Spleen (tissue), 11 donors: ENCODE results near the gene JSRP1. TPM values are rescaled to one million over a fixed set of nuclear protein-coding genes. Genes with fewer than 3 reads are reported as not detected.

Experiments
- DNase-seq: peaks from one replicate; pipeline ENCODE4 v3.0.0-alpha.2; 2020
- H3K27ac ChIP-seq, 8 donors: fragments of 200-600 bp; sonication (generic) in 7 of 8; 1 replicate in 4 of 8; 2 replicates in 4 of 8; pipeline versions ENCODE4 v1.5.0 to v1.8.0; 2016 to 2021; ENCODE audit warnings: inconsistent platforms in 4 of 8, mild to moderate bottlenecking in 4 of 8, moderate library complexity in 1 of 8
- H3K27me3 ChIP-seq, 7 donors: fragments of 200-600 bp; sonication (generic) in 6 of 7; replicated peaks in 1 of 7; 1 replicate in 4 of 7; 2 replicates in 3 of 7; pipeline versions ENCODE4 v1.5.0 to v1.8.0; 2016 to 2021; ENCODE audit warnings: inconsistent platforms in 3 of 7, mild to moderate bottlenecking in 1 of 7
- H3K36me3 ChIP-seq, 6 donors: fragments of 200-600 bp; sonication (generic) in 5 of 6; 1 replicate in 4 of 6; 2 replicates in 2 of 6; pipeline versions ENCODE4 v1.5.0 to v1.8.0; 2016 to 2021; ENCODE audit warnings: inconsistent platforms in 2 of 6
- H3K4me1 ChIP-seq, 6 donors: fragments of 200-600 bp; sonication (generic) in 5 of 6; 1 replicate in 3 of 6; 2 replicates in 3 of 6; pipeline versions ENCODE4 v1.5.0 to v1.8.0; 2016 to 2021; ENCODE audit warnings: inconsistent platforms in 3 of 6
- H3K4me3 ChIP-seq, 8 donors: fragments of 200-600 bp; sonication (generic) in 7 of 8; 1 replicate in 4 of 8; 2 replicates in 4 of 8; pipeline versions ENCODE4 v1.5.0 to v1.8.0; 2016 to 2021; ENCODE audit warnings: inconsistent platforms in 4 of 8, mild to moderate bottlenecking in 4 of 8, moderate library complexity in 2 of 8
- H3K9me3 ChIP-seq, 8 donors: fragments of 200-600 bp; sonication (generic) in 7 of 8; 1 replicate in 4 of 8; 2 replicates in 4 of 8; pipeline versions ENCODE4 v1.5.0 to v1.8.0; 2016 to 2021; ENCODE audit warnings: inconsistent platforms in 4 of 8
- CTCF ChIP-seq, 11 experiments: fragments of 200-600 bp in 7 of 11; fragments of 450-650 bp in 4 of 11; sonication (generic) in 4 of 11; IDR thresholded peaks in 8 of 11; conservative IDR thresholded peaks in 3 of 11; 1 replicate in 7 of 11; 2 replicates in 4 of 11; pipeline versions ENCODE4 v1.4.0 to v1.8.0; 2016 to 2021; ENCODE audit warnings: antibody characterized with exemption in 11 of 11, inconsistent platforms in 4 of 11, mild to moderate bottlenecking in 1 of 11
- POLR2A ChIP-seq, 3 donors: fragments of 450-650 bp; IDR thresholded peaks; one replicate each; pipeline ENCODE4 v1.5.1; 2017; ENCODE audit warnings: antibody characterized with exemption in 3 of 3, mild to moderate bottlenecking in 1 of 3
- POLR2AphosphoS5 ChIP-seq, 3 donors: sonication (generic); formaldehyde crosslinking; IDR thresholded peaks; one replicate each; pipeline ENCODE4 v1.5.1; 2017; ENCODE audit warnings: antibody characterized with exemption in 3 of 3
- WGBS, 5 donors: extraction: QIAGEN DNeasy Blood & Tissue Kit in 3 of 5; methylation state at CpG; one replicate each; pipeline versions ENCODE4 v1.1.5 to v1.1.7; 2013 to 2018; 5-methylcytosine and 5-hydroxymethylcytosine counted together
- intact Hi-C: fragments of 100-400 bp; cut with DNase I; formaldehyde crosslinking; loops from one replicate; pipeline ENCODE4 v1.15.0; 2023; ENCODE audit warnings: low total_unique reads
- polyA plus RNA-seq, 3 donors: library from polyadenylated mRNA; stranded (reverse); fragments of 200-250 nt; gene quantifications; one replicate each; pipeline ENCODE4 v1.2.1, GENCODE V29; 2013
- total RNA-seq, 7 donors: library from RNA; depleted of rRNA in 3 of 7; stranded (reverse); fragments of >200 nt in 3 of 7; fragmentation: NEBNext Ultra II Directional in 4 of 7; extraction: Animal tissue kit (Norgen Biotek cat#: 25700) in 4 of 7; gene quantifications; one replicate each; pipeline versions ENCODE4 v1.1.0 to v1.2.1, GENCODE V29; 2016 to 2021
- donor health status: healthy with polysubstance abuse.
- donor health status: DM: no; HTN: no; CAD: no; lungs with moderate emphysema.
- donor health status: DM: no; HTN: no; CAD: no.
- donor health status: Bipolar disorder and iron deficiency.
- donor health status: healthy.
- donor health status: DM: no; HTN: no; CAD: no.
- donor health status: DM: yes; HTN: yes; CAD: no.

The JSRP1 gene
- total and polyA plus RNA-seq, 10 donors, result 1.2 to 4.8 (median 3.1) TPM

GRCh38 chr19:2252055-2252796 is 4.0 kb downstream of the JSRP1 start:
- Histone ChIP-seq H3K27me3 (peaks cover 11 to 52% (median 47%) of the 10 kb centered on the region in 7 donors), H3K4me1 (peaks cover 23 to 83% (median 56%) of the 10 kb centered on the region in 6 donors), H3K27ac (no peak overlapping the region), H3K4me3 (peak overlapping the region; percentile 4 to 71 (median 38)), H3K9me3 (no peaks in the 10 kb centered on the region), H3K36me3 (peaks cover 4 to 25% (median 15%) of the 10 kb centered on the region in 6 donors)
- TF ChIP-seq POLR2AphosphoS5 (IDR thresholded peaks at IDR 0.05) (no peak), CTCF (IDR thresholded peaks at IDR 0.05 in 8 of 11, conservative IDR thresholded peaks at IDR 0.05 in 3 of 11) (no peak), POLR2A (IDR thresholded peaks at IDR 0.05) (no peak)
- 5 to 13% (median 6%) methylated on average over 59 to 74 of the region's 74 CpGs for WGBS, 5 donors
- DNase-seq, result no peak
- intact Hi-C loops, result no loop called here

GRCh38 chr19:2251106-2252054 is 4.8 kb downstream of the JSRP1 start:
- intact Hi-C loops, result no loop called here
- Histone ChIP-seq H3K4me1 (peaks cover 23 to 80% (median 53%) of the 10 kb centered on the region in 6 donors), H3K9me3 (no peaks in the 10 kb centered on the region), H3K36me3 (peaks cover 7 to 33% (median 23%) of the 10 kb centered on the region in 6 donors), H3K27ac (no peak overlapping the region), H3K27me3 (peaks cover 11 to 52% (median 47%) of the 10 kb centered on the region in 7 donors), H3K4me3 (peak overlapping the region in 7 of 8 donors; percentile 26 to 71 (median 39))
- no peak for DNase-seq
- TF ChIP-seq POLR2A (IDR thresholded peaks at IDR 0.05) (no peak), CTCF (IDR thresholded peaks at IDR 0.05 in 8 of 11, conservative IDR thresholded peaks at IDR 0.05 in 3 of 11) (no peak), POLR2AphosphoS5 (IDR thresholded peaks at IDR 0.05) (no peak)
- WGBS, 5 donors, result 5 to 17% (median 7%) methylated on average over 31 to 125 of the region's 125 CpGs

GRCh38 chr19:2250766-2251105 is 5.5 kb downstream of the JSRP1 start:
- intact Hi-C loops, result no loop called here
- no peaks in the 10 kb centered on the region for H3K9me3 ChIP-seq
- peaks cover 11 to 52% (median 47%) of the 10 kb centered on the region in 7 donors for H3K27me3 ChIP-seq
- H3K4me1 ChIP-seq, result peaks cover 23 to 74% (median 50%) of the 10 kb centered on the region in 6 donors
- no peak for DNase-seq
- peaks cover 12 to 40% (median 30%) of the 10 kb centered on the region in 6 donors for H3K36me3 ChIP-seq
- 7 to 26% (median 14%) methylated on average over 19 to 40 of the region's 40 CpGs; no CpG with 5 or more reads in 1 of the 5 donors for WGBS, 5 donors
- H3K27ac ChIP-seq, result no peak overlapping the region
- H3K4me3 ChIP-seq, result peak overlapping the region in 4 of 8 donors; percentile 19 to 71 (median 38)
- no peak for TF ChIP-seq POLR2A (IDR thresholded peaks at IDR 0.05)
- no peak for TF ChIP-seq CTCF (IDR thresholded peaks at IDR 0.05 in 8 of 11, conservative IDR thresholded peaks at IDR 0.05 in 3 of 11)
- no peak for TF ChIP-seq POLR2AphosphoS5 (IDR thresholded peaks at IDR 0.05)
